Endothelial cell of umbilical vein (primary cell): ENCODE measurements around the gene SGPP1. TPM values are rescaled to one million over a fixed set of nuclear protein-coding genes. Genes with fewer than 3 reads are reported as not detected.

Source experiments
- BruUV-seq: library from RNA; stranded (reverse); fragments of 400-500 nt; replicated peaks from 2 replicates; lab custom pipeline; 2021; lab: Mats Ljungman, UMichigan
- CTCF ChIA-PET: fragments of 300-600, 350-600 bp; sonication (Branson Sonifier 250); formaldehyde crosslinking; loops from one replicate; lab custom pipeline; 2021; ENCODE audit warnings: antibody characterized with exemption, inconsistent platforms; lab: Charles Lee
- POLR2A ChIA-PET: fragments of 300-600, 350-600 bp; sonication (Branson Sonifier 250); formaldehyde crosslinking; loops from one replicate; lab custom pipeline; 2021; ENCODE audit warnings: antibody characterized with exemption, inconsistent platforms; lab: Charles Lee
- DNase-seq: peaks from one replicate; pipeline ENCODE4 v3.0.0-alpha.2; 2011; ENCODE audit warnings: low read depth, low spot score
- FAIRE-seq: peaks from 2 replicates; lab custom pipeline; 2011; peaks lifted over from hg19 to GRCh38; lab: Jason Lieb, UNC
- H2AFZ ChIP-seq: 2 replicates; pipeline ENCODE4 v1.6.0; 2012; ENCODE audit warnings: low read depth, low read length, control low read depth, inconsistent platforms
- H3K27ac ChIP-seq: 2 replicates; pipeline ENCODE4 v1.5.1; 2011; ENCODE audit warnings: low read depth, mild to moderate bottlenecking, control low read depth, low read length, moderate library complexity; ENCODE audit not compliant: insufficient read depth
- H3K27me3 ChIP-seq, 2 experiments: 2 replicates each; pipeline versions ENCODE4 v1.6.0 to v1.6.1; 2011; ENCODE audit warnings: low read length in 2 of 2, mixed read lengths in 1 of 2; ENCODE audit not compliant: control insufficient read depth in 2 of 2, insufficient read depth in 2 of 2
- H3K36me3 ChIP-seq, 2 experiments: 2 replicates in 1 of 2; 3 replicates in 1 of 2; pipeline ENCODE4 v1.5.1; 2011; ENCODE audit warnings: low read length in 2 of 2, mild to moderate bottlenecking in 1 of 2, moderate library complexity in 1 of 2; ENCODE audit not compliant: control insufficient read depth in 2 of 2, insufficient read depth in 2 of 2; ENCODE audit errors: extremely low read depth in 1 of 2
- H3K4me1 ChIP-seq: 3 replicates; pipeline ENCODE4 v1.5.1; 2011; ENCODE audit warnings: mild to moderate bottlenecking, low read length; ENCODE audit not compliant: control insufficient read depth, insufficient read depth; ENCODE audit errors: extremely low read depth
- H3K4me2 ChIP-seq: 2 replicates; pipeline ENCODE4 v1.6.1; 2011; ENCODE audit warnings: low read length, control low read depth, mixed read lengths; ENCODE audit not compliant: insufficient read depth
- H3K4me3 ChIP-seq, 3 experiments: fragments of 200-600 bp in 1 of 3; sonication (generic), shearing (Covaris generic) in 1 of 3; replicated peaks in 1 of 3; 2 replicates each; pipeline ENCODE4 v1.5.1; 2011 to 2016; ENCODE audit warnings: control low read depth in 3 of 3, low read length in 3 of 3, mild to moderate bottlenecking in 2 of 3, inconsistent platforms in 1 of 3, low read depth in 1 of 3, moderate library complexity in 1 of 3; ENCODE audit not compliant: insufficient read depth in 1 of 3
- H3K79me2 ChIP-seq: 2 replicates; pipeline ENCODE4 v1.6.0; 2012; ENCODE audit warnings: low read length, inconsistent platforms; ENCODE audit not compliant: control insufficient read depth, insufficient read depth
- H3K9ac ChIP-seq: replicated peaks from 2 replicates; pipeline ENCODE3; 2011; ENCODE audit warnings: low read length, control low read depth; ENCODE audit not compliant: insufficient read depth; ENCODE audit errors: extremely low read depth
- H3K9me1 ChIP-seq: replicated peaks from 3 replicates; pipeline ENCODE4 v1.6.0; 2011; ENCODE audit warnings: mild to moderate bottlenecking, low read length; ENCODE audit not compliant: control insufficient read depth, insufficient read depth; ENCODE audit errors: extremely low read depth
- H3K9me3 ChIP-seq: replicated peaks from 2 replicates; pipeline ENCODE4 v1.5.1; 2012; ENCODE audit warnings: low read length, inconsistent platforms; ENCODE audit not compliant: control insufficient read depth, insufficient read depth
- H4K20me1 ChIP-seq: replicated peaks from 2 replicates; pipeline ENCODE3; 2011; ENCODE audit warnings: mild to moderate bottlenecking, low read length; ENCODE audit not compliant: control insufficient read depth, insufficient read depth; ENCODE audit errors: extremely low read depth
- EZH2 ChIP-seq: IDR thresholded peaks from 2 replicates; pipeline ENCODE4 v1.6.1; 2012; ENCODE audit warnings: borderline replicate concordance, low read depth, mild to moderate bottlenecking, moderate library complexity, low read length, inconsistent platforms; ENCODE audit not compliant: severe bottlenecking
- FOS ChIP-seq: IDR thresholded peaks from 2 replicates; pipeline ENCODE4 v1.6.1; 2011; ENCODE audit warnings: mild to moderate bottlenecking, low read length, moderate library complexity, borderline replicate concordance; ENCODE audit not compliant: insufficient read depth
- MYC ChIP-seq: IDR thresholded peaks from one replicate; pipeline ENCODE4 v1.6.1; 2011; ENCODE audit warnings: mild to moderate bottlenecking, low read depth, low read length
- POLR2A ChIP-seq: IDR thresholded peaks from 2 replicates; pipeline ENCODE4 v1.6.1; 2012; ENCODE audit warnings: low read depth, mild to moderate bottlenecking, control low read depth, low read length
- POLR2AphosphoS5 ChIP-seq: IDR thresholded peaks from 2 replicates; pipeline ENCODE4 v1.6.1; 2012; ENCODE audit warnings: low read depth, mild to moderate bottlenecking, control low read depth, low read length, moderate library complexity; ENCODE audit not compliant: insufficient read depth
- dilution Hi-C: fragments of 300-500 bp; cut with MboI; formaldehyde crosslinking; loops from one replicate; pipeline ENCODE4 v1.15.0; 2019; ENCODE audit warnings: low sequenced_read_pairs; ENCODE audit not compliant: extremely low pct_ligation_motif_present
- intact Hi-C: fragments of 100-400 bp; cut with micrococcal nuclease; formaldehyde crosslinking; loops from one replicate; pipeline ENCODE4 v1.10.0; 2022
- polyA plus RNA-seq, 4 experiments: library from polyadenylated mRNA; depleted of rRNA in 3 of 4; stranded (reverse) in 3 of 4; unstranded in 1 of 4; fragments of >200 nt; gene quantifications; 2 replicates each; pipeline versions ENCODE4 v1.2.1 to v1.2.3, GENCODE V29; 2011 to 2012; ENCODE audit warnings: missing spikeins in 1 of 4
- total RNA-seq: library from RNA; stranded (reverse); gene quantifications from 2 replicates; pipeline ENCODE4 v1.2.3, GENCODE V29; 2021
- TF ChIP-seq, protein P1 (sequence below), 2 donors: IDR thresholded peaks; 1 replicate in 1 of 2; 2 replicates in 1 of 2; pipeline ENCODE4 v1.5.1; 2011; ENCODE audit warnings: low read length in 2 of 2, mild to moderate bottlenecking in 2 of 2, moderate library complexity in 2 of 2, control low read depth in 1 of 2, inconsistent platforms in 1 of 2, low read depth in 1 of 2; ENCODE audit not compliant: insufficient read depth in 1 of 2; ENCODE audit errors: extremely low read depth in 1 of 2
- TF ChIP-seq, protein P2 (sequence below): IDR thresholded peaks from 2 replicates; pipeline ENCODE4 v1.6.1; 2011; ENCODE audit not compliant: insufficient read depth, insufficient read length

SGPP1 gene
- total and polyA plus RNA-seq, 2 donors (not counting 3 experiments of a cell fraction or from before 2014, with no cell fraction given), result 6.2 to 7.9 TPM

DNA sequence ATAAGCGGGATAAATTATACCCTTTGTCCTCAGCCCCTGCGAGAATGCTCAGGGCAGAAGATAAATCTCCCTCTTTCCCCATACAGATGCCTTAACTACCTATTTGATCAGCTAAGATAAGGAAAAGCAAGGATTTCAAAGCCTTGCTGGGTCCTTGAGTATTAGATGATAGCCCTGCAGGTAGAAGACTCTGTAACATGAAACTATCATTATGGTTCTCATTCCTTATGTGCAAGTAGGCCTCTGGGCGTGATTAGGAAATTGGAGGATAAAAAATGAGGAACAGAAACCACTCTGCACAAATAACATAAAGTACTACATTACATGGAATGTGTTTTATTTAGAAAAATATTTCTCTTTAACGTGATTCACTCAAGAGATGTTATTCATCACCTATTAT is 71.7 kb downstream of the SGPP1 start:
- DNase-seq, result no peak
- ChIA-PET POLR2A (no interaction called here), CTCF (no interaction called here)
- Histone ChIP-seq H3K79me2 (no peaks in the 10 kb centered on the region), H3K4me2 (no peak overlapping the region), H3K4me1 (no peaks in the 10 kb centered on the region), H3K36me3 (no peaks in the 10 kb centered on the region), H4K20me1 (no peaks in the 10 kb centered on the region), H3K27me3 (no peaks in the 10 kb centered on the region), H3K4me3 (no peak overlapping the region), H3K27ac (no peak overlapping the region), H3K9ac (no peak overlapping the region), H3K9me1 (no peaks in the 10 kb centered on the region), H2AFZ (no peak overlapping the region), H3K9me3 (no peaks in the 10 kb centered on the region)
- TF ChIP-seq, protein P1, sequence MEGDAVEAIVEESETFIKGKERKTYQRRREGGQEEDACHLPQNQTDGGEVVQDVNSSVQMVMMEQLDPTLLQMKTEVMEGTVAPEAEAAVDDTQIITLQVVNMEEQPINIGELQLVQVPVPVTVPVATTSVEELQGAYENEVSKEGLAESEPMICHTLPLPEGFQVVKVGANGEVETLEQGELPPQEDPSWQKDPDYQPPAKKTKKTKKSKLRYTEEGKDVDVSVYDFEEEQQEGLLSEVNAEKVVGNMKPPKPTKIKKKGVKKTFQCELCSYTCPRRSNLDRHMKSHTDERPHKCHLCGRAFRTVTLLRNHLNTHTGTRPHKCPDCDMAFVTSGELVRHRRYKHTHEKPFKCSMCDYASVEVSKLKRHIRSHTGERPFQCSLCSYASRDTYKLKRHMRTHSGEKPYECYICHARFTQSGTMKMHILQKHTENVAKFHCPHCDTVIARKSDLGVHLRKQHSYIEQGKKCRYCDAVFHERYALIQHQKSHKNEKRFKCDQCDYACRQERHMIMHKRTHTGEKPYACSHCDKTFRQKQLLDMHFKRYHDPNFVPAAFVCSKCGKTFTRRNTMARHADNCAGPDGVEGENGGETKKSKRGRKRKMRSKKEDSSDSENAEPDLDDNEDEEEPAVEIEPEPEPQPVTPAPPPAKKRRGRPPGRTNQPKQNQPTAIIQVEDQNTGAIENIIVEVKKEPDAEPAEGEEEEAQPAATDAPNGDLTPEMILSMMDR (IDR thresholded peaks at IDR 0.05; ENCODE audit: extremely low read depth in 1 of 2, insufficient read depth in 1 of 2, low read depth in 1 of 2, low read length in 2 of 2), result no peak
- no peak for TF ChIP-seq MYC
- TF ChIP-seq EZH2, result no peak
- TF ChIP-seq, protein P2, sequence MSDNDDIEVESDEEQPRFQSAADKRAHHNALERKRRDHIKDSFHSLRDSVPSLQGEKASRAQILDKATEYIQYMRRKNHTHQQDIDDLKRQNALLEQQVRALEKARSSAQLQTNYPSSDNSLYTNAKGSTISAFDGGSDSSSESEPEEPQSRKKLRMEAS, result no peak
- no peak for TF ChIP-seq POLR2AphosphoS5
- no peak for TF ChIP-seq POLR2A
- TF ChIP-seq FOS, result no peak
- no TSS peak for BruUV-seq
- FAIRE-seq, result no peak
- intact Hi-C loops, result no loop called here
- dilution Hi-C loops, result no loop called here
